ENCODE data around the gene DONSON. TPM values are rescaled to one million over a fixed set of nuclear protein-coding genes. Genes with fewer than 3 reads are reported as not detected.
A peak's percentile ranks its signal among the peaks of the same experiment; 100 is the strongest.

The DONSON gene
- total and polyA plus RNA-seq, 9 of the 15 experiments (the other 6 are each of a cell fraction or from before 2014, with no cell fraction given) = 26.7 to 124 (median 62.6) TPM

DNA sequence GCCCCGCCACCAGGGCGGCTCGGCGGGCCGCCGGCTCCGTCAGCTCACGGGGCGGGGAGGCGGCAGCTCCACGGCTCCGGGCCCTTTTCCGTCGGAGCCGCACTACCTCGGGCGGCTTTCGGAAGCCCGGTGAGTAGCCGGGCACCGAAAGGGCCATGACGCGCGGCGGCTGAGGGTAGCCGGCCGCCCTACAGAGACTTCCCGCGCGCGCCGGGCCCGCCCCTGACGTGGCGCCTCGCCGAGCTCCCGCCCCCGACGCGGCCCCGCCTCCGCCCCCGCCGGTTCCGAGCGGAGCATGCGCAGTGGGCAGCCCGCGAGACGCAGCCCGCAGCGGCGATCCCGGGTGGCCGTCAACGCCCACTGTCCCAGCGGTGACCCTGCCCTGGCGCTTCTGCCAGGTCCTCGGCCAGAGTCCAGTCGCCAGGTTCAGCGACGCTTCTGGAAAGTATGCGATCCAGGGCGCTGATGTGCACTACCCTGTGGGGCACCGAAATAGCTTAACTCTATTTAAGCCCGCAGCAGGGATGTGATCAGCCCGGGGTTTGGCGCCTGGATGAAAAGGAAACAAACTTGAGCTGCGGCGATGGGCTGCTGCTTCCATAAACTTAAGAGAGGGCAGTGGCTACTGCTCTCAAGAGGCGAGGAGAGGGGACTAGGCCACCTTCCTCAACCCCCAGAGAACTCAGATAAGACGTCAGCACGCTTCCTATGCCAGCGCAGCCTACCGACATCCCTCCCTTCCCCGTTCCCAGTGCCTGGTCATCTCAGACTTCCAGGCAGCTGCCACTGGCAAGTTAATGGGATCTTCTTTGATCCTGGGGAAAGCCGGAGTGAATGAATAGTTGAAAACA lies at the start of gene DONSON (continued):
- TF ChIP-seq NEUROD1 (IDR thresholded peaks at IDR 0.05; ENCODE audit: borderline replicate concordance, low read depth, low read length, partially characterized antibody) (peak; percentile 18), ZNF57 (CRISPR knock-in tag; IDR thresholded peaks at IDR 0.05) (no peak), LEF1 (IDR thresholded peaks at IDR 0.05) (0 out of 2 replicates have a peak, but pooled peaks have one; percentile 12), FUS (optimal IDR thresholded peaks at IDR 0.05; ENCODE audit: low read depth, low read length) (peak; percentile 58), ZNF764 (CRISPR knock-in tag; IDR thresholded peaks at IDR 0.05; ENCODE audit: low read depth) (no peak), CCNT2 (IDR thresholded peaks at IDR 0.05; ENCODE audit: borderline replicate concordance, extremely low read depth, insufficient read length, low read depth, low read length) (peak; percentile 94), CBFB (CRISPR knock-in tag; IDR thresholded peaks at IDR 0.05) (no peak), SMARCC2 (IDR thresholded peaks at IDR 0.05; ENCODE audit: low read depth) (0 out of 2 replicates have a peak, but pooled peaks have one; percentile 32), PRMT5 (CRISPR knock-in tag; IDR thresholded peaks at IDR 0.05) (no peak), HMG20A (CRISPR knock-in tag; conservative IDR thresholded peaks at IDR 0.05) (no peak; the same call in 1 of the 2 replicates), KDM2B (CRISPR knock-in tag; IDR thresholded peaks at IDR 0.05) (no peak), ZNF184 (CRISPR knock-in tag; IDR thresholded peaks at IDR 0.05) (no peak), MTA2 (IDR thresholded peaks at IDR 0.05; ENCODE audit: low read depth) (no peak)
- TF ChIP-seq, protein P1, sequence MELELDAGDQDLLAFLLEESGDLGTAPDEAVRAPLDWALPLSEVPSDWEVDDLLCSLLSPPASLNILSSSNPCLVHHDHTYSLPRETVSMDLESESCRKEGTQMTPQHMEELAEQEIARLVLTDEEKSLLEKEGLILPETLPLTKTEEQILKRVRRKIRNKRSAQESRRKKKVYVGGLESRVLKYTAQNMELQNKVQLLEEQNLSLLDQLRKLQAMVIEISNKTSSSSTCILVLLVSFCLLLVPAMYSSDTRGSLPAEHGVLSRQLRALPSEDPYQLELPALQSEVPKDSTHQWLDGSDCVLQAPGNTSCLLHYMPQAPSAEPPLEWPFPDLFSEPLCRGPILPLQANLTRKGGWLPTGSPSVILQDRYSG (tag; conservative IDR thresholded peaks at IDR 0.05; ENCODE audit: low read depth) = no peak; the same call in 1 of the 2 replicates
- TF ChIP-seq, protein P2, sequence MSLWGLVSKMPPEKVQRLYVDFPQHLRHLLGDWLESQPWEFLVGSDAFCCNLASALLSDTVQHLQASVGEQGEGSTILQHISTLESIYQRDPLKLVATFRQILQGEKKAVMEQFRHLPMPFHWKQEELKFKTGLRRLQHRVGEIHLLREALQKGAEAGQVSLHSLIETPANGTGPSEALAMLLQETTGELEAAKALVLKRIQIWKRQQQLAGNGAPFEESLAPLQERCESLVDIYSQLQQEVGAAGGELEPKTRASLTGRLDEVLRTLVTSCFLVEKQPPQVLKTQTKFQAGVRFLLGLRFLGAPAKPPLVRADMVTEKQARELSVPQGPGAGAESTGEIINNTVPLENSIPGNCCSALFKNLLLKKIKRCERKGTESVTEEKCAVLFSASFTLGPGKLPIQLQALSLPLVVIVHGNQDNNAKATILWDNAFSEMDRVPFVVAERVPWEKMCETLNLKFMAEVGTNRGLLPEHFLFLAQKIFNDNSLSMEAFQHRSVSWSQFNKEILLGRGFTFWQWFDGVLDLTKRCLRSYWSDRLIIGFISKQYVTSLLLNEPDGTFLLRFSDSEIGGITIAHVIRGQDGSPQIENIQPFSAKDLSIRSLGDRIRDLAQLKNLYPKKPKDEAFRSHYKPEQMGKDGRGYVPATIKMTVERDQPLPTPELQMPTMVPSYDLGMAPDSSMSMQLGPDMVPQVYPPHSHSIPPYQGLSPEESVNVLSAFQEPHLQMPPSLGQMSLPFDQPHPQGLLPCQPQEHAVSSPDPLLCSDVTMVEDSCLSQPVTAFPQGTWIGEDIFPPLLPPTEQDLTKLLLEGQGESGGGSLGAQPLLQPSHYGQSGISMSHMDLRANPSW (CRISPR knock-in tag; IDR thresholded peaks at IDR 0.05) = peak; percentile 67; the same call in 1 of the 2 replicates
- TF ChIP-seq, protein P3, sequence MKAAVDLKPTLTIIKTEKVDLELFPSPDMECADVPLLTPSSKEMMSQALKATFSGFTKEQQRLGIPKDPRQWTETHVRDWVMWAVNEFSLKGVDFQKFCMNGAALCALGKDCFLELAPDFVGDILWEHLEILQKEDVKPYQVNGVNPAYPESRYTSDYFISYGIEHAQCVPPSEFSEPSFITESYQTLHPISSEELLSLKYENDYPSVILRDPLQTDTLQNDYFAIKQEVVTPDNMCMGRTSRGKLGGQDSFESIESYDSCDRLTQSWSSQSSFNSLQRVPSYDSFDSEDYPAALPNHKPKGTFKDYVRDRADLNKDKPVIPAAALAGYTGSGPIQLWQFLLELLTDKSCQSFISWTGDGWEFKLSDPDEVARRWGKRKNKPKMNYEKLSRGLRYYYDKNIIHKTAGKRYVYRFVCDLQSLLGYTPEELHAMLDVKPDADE (conservative IDR thresholded peaks at IDR 0.05; ENCODE audit: control insufficient read depth, low read depth, low read length) = peak; percentile 16; the same call in 1 of the 2 replicates
- TF ChIP-seq, protein P4, sequence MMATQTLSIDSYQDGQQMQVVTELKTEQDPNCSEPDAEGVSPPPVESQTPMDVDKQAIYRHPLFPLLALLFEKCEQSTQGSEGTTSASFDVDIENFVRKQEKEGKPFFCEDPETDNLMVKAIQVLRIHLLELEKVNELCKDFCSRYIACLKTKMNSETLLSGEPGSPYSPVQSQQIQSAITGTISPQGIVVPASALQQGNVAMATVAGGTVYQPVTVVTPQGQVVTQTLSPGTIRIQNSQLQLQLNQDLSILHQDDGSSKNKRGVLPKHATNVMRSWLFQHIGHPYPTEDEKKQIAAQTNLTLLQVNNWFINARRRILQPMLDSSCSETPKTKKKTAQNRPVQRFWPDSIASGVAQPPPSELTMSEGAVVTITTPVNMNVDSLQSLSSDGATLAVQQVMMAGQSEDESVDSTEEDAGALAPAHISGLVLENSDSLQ (IDR thresholded peaks at IDR 0.05) = 0 out of 2 replicates have a peak, but pooled peaks have one; percentile 28
- TF ChIP-seq, protein P5, sequence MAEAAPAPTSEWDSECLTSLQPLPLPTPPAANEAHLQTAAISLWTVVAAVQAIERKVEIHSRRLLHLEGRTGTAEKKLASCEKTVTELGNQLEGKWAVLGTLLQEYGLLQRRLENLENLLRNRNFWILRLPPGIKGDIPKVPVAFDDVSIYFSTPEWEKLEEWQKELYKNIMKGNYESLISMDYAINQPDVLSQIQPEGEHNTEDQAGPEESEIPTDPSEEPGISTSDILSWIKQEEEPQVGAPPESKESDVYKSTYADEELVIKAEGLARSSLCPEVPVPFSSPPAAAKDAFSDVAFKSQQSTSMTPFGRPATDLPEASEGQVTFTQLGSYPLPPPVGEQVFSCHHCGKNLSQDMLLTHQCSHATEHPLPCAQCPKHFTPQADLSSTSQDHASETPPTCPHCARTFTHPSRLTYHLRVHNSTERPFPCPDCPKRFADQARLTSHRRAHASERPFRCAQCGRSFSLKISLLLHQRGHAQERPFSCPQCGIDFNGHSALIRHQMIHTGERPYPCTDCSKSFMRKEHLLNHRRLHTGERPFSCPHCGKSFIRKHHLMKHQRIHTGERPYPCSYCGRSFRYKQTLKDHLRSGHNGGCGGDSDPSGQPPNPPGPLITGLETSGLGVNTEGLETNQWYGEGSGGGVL (CRISPR knock-in tag; IDR thresholded peaks at IDR 0.05) = no peak
